Activated CD4-positive, CD25-positive, alpha-beta regulatory T cell (primary cell): ENCODE data around the gene SLC36A3.
"Not testable (repeated sequence)": the region's sequence is repeated elsewhere in the genome, so short reads cannot be mapped to it uniquely, and the experiment has no call there.

Experiments
- DNase-seq, 4 experiments: peaks; one replicate each; lab custom pipeline; 2025; lab: John Stamatoyannopoulos, UW

SLC36A3 gene

GRCh38 chr5:151258816-151259215 lies 44.8 kb downstream of the SLC36A3 start:
- DNase-seq, result no peak

DNA sequence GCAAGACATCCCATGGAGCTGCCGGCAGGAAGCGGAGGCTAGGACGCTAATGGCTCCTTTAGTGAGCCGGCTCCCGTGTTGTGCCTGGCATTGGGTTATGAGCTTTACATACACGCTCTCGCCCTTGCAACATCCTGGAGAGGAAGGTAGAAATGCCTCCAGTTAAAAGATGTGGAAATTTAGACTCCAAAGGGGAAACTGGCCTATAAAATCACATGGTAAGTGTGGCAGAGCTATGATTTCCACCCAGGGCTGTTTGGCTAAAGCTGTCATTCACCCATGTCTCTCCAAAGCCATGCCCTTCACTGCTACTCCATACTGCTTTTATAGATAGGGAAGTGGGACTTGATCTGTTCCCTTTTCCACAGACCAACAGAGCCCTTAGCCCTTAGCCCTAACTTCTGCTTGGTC lies 45.4 kb downstream of the SLC36A3 start:
- no peak for DNase-seq

GRCh38 chr5:151257731-151258181 lies 45.8 kb downstream of the SLC36A3 start:
- no peak for DNase-seq

- DNase-seq, result no peak
Measured at GRCh38 chr5:151255621-151256286, 47.8 kb downstream of the SLC36A3 start.

- not testable (repeated sequence) for DNase-seq
Measured at GRCh38 chr5:151254990-151255389, 48.6 kb downstream of the SLC36A3 start.

DNA sequence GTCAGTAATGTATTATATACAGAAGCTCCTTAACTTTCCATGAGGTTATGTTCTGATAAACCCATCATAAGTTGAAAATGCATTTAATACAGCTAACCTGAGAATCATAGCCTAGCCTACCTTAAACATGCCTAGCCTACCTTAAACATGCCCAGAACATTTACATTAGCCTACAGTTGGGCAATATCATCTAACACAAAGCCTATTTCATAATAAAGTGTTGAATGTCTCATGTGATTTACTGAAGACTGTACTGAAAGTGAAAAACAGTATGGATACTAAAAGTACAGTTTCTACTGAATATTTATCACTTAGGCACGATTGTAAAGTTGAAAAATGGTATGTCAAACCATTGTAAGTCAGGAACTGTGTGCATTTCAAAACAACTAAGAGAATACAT lies 49.0 kb downstream of the SLC36A3 start:
- no peak for DNase-seq

GRCh38 chr5:151253605-151253950 lies 50.0 kb downstream of the SLC36A3 start:
- no peak for DNase-seq

DNA sequence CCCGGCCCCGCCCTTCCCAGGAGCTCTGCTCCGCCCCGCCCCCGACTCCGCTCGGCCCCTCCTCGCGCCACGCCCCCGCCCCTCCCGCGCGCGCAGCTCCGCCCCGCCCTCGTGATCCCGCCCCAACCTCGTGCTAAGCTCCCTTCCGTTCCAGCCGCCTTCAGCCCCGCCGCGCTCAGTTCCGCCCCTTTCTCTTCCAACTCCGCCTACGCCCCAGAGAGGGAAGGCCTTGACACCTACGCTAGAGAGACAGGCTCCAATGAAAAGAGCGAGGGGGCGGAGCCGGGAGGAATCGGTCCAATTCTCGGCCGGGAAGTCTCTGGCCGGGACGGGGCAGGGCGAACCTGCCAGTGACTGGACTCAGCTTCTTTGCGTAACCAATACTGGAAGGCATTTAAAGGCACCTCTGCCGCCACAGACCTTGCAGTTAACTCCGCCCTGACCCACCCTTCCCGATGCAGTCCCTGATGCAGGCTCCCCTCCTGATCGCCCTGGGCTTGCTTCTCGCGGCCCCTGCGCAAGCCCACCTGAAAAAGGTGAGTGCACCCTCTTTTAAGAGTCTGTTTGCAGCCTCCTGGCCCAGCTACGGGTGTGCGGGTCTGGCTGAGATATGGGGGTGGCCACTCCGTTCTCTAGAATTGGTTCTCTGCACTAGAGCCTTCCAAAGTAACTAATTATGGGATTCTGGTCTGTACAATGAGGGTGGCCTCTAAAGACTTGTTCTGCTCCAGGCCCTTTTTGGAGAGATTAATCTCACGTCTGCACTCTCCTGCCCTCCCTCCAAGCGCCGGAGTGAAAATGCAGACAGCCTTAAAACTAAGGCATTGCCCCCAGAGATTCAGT lies 50.6 kb downstream of the SLC36A3 start, which contains the start of gene GM2A:
GM2A (plus strand) TSS at position 424 of the 843 bp plus-strand sequence; CDS start at position 456, 32 bp downstream.
- DNase-seq, result peak; percentile 93 to 98 (median 96)

DNA sequence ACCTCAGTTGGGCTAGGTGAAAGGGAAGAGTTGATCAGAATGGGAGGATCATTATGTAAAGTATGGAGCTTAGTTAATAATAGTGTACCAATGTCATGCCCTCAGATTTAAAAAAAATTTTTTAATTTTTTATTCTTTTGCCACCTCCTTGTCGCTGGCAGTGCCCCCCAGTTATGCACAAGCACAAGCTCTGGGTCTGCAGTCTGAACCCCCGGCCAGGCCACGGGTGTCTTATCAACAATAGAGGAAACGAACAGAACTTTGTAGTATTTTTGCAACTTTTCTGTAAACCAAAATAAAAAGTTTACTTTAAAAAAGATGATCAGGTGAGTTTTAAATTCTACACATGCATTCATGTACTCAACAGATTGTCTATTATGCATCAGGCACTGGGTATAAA lies 51.9 kb downstream of the SLC36A3 start:
- DNase-seq, result no peak

DNA sequence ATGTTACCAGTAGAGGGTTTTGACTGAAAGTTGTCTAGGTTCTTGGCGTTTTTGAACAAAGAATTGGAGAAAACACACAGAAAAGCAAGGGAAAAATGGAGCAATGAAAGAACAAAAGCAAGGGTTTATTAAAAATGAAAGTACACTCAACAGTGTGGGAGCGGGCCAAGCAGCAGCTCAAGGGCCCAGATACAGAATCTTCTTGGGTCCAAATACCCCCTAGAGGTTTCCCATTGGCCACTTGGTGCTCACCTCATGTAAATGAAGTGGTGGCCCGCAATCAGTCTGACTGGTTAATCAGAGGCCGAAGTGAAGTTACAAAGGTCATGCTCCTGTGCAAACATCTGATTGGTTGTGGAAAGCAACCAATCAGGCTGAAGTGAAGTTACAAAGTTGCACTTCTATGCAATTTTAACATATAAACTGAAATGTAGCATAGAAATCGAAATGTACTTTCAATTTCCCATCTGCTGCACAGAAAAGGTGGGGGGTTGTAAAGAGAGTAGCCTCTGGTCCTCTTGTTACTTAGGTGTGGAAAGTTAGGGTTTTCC lies 52.5 kb downstream of the SLC36A3 start:
- no peak for DNase-seq

GRCh38 chr5:151250346-151251000 lies 53.1 kb downstream of the SLC36A3 start:
- DNase-seq, result no peak

GRCh38 chr5:151249281-151249680 lies 54.3 kb downstream of the SLC36A3 start:
- DNase-seq, result no peak

GRCh38 chr5:151248651-151249050 lies 54.9 kb downstream of the SLC36A3 start:
- no peak for DNase-seq

GRCh38 chr5:151245680-151246219 lies 57.8 kb downstream of the SLC36A3 start:
- no peak for DNase-seq

GRCh38 chr5:151244206-151244605 lies 59.4 kb downstream of the SLC36A3 start:
- no peak for DNase-seq

- peak in 2 of 4 experiments; percentile 3 to 9 for DNase-seq
Measured at GRCh38 chr5:151243564-151243963, 60.0 kb downstream of the SLC36A3 start.

- no peak for DNase-seq
Measured at GRCh38 chr5:151243127-151243526, 60.4 kb downstream of the SLC36A3 start.

DNA sequence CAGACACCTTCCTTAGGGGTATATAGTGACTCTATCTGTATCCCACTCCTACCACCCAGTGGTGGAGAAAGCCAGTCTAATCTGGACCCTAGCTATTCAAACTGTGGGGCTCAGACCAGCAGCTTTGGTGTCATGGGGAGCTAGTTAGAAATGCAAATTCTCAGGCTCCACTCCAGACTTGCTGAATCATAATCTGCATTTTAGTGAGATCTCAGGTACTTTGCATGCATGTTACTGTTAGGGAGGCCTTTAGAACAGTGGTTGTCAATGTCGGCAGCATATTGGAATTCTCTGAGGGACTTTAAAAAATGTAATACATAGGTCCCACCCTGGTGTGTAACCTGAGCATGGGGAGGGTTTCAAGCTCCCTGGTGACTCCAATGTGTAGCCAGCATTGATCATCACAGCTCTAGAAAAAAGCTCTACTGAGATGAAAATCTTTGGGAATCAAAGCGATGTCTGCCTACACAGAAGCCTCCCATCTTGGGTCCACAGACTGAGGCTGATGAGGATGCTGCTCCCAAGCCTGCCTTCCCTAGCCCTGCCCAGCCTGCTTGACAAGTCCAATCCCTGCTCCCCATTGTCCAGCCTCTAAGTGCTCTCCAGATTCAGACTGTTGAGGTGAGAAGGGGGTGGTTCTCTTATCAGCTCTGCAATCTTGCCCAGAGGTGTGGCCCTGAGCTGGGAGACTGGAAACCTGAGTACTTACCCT lies 62.5 kb downstream of the SLC36A3 start:
- no peak for DNase-seq

DNA sequence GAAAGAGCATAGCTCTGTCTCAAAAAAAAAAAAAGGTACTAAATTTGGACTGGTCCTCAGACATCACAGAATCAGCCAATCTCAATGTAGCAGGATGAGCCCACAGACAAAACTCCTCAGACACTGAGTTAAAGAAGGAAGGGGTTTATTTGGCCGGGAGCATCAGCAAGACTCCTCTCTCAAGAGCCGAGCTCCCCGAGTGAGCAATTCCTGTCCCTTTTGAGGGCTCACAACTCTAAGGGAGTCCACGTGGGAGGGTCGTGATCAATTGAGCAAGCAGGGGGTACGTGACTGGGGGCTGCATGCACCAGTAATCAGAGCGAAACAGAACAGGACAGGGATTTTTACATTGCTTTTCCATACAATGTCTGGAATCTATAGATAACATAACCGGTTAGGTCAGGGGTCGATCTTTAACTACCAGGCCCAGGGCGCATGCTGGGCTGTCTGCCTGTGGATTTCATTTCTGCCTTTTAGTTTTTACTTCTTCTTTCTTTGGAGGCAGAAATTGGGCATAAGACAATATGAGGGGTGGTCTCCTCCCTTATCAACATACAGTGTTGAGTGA lies 63.2 kb downstream of the SLC36A3 start:
- DNase-seq, result not testable (repeated sequence)

DNA sequence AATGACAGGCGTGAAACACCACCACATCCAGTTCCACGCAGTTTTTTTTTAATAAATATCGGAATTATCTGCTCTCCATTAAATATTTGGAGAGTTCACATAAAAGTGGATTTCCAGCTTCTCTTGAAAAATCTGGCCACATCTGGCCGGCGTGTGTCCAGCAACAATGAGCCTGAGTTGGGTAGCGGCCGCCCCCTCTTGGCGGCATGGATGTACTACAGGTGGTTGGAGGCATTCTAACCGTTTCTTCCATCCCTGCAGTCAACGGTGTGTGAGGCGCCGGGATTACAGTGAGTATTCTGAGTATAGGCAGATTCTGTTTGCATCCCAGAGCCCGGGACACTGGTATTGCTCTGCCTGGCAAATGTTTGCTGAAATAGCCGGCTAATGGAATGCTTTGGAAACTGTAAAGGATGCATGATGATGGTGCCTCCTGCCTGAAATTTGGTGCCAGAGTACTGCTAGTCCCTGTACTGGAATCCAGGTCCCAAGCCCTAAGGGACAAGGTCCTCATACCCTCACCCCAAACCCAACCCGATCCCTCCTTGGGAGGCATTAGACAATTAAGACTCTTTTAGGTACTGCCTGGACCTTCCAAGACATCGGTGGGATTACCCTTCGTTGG lies 64.2 kb downstream of the SLC36A3 start:
- peak in 2 of 4 experiments; percentile 16 to 47 for DNase-seq
